ENCODE data around the gene KRT25.

GRCh38 chr17:40763752-40764151 is 8.6 kb upstream of the KRT25 start:
- TF ChIP-seq, protein P1, sequence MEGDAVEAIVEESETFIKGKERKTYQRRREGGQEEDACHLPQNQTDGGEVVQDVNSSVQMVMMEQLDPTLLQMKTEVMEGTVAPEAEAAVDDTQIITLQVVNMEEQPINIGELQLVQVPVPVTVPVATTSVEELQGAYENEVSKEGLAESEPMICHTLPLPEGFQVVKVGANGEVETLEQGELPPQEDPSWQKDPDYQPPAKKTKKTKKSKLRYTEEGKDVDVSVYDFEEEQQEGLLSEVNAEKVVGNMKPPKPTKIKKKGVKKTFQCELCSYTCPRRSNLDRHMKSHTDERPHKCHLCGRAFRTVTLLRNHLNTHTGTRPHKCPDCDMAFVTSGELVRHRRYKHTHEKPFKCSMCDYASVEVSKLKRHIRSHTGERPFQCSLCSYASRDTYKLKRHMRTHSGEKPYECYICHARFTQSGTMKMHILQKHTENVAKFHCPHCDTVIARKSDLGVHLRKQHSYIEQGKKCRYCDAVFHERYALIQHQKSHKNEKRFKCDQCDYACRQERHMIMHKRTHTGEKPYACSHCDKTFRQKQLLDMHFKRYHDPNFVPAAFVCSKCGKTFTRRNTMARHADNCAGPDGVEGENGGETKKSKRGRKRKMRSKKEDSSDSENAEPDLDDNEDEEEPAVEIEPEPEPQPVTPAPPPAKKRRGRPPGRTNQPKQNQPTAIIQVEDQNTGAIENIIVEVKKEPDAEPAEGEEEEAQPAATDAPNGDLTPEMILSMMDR (IDR thresholded peaks at IDR 0.05): no peak
- TF ChIP-seq POLR2A (IDR thresholded peaks at IDR 0.05): no peak
